Stimulated activated CD4-positive, alpha-beta T cell treated with anti-CD3 and anti-CD28 coated beads, TNF-alpha, amount 100 ng/mL, for 48 hours (primary cell): Measurements from ENCODE around the gene STMP1.
"Not testable (repeated sequence)": the region's sequence is repeated elsewhere in the genome, so short reads cannot be mapped to it uniquely, and the experiment has no call there.

Experiments
- DNase-seq, 3 donors: peaks; one replicate each; pipeline ENCODE4 v3.0.0-alpha.2; 2020; ENCODE audit warnings: low read depth in 3 of 3

The STMP1 gene

GRCh38 chr7:135662373-135663114, at the start of gene STMP1:
TSS of gene STMP1 (plus strand) at chr7:135662514.
- peak; percentile 93 to 96 (median 96) for DNase-seq

GRCh38 chr7:135616136-135616535, 46.2 kb upstream of the STMP1 start:
- DNase-seq, result no peak

- DNase-seq, result no peak
Observed at GRCh38 chr7:135617781-135618180, 44.5 kb upstream of the STMP1 start.

GRCh38 chr7:135618510-135618909, 43.8 kb upstream of the STMP1 start:
- no peak for DNase-seq

- DNase-seq, result no peak
Observed at GRCh38 chr7:135620447-135620846, 41.9 kb upstream of the STMP1 start.

GRCh38 chr7:135620980-135621850, 41.1 kb upstream of the STMP1 start:
- no peak for DNase-seq

- DNase-seq, result no peak
Observed at GRCh38 chr7:135634191-135634878, 28.0 kb upstream of the STMP1 start.

GRCh38 chr7:135639690-135640089, 22.6 kb upstream of the STMP1 start:
- not testable (repeated sequence) for DNase-seq

GRCh38 chr7:135644154-135644553, 18.2 kb upstream of the STMP1 start:
- DNase-seq, result no peak

- no peak for DNase-seq
Observed at GRCh38 chr7:135644729-135645128, 17.6 kb upstream of the STMP1 start.

GRCh38 chr7:135645296-135645904, 16.9 kb upstream of the STMP1 start:
- DNase-seq, result peak in 1 of 3 donors; percentile 13

GRCh38 chr7:135647755-135648154, 14.6 kb upstream of the STMP1 start:
- DNase-seq, result no peak

- no peak for DNase-seq
Observed at GRCh38 chr7:135648235-135648634, 14.1 kb upstream of the STMP1 start.

GRCh38 chr7:135650831-135651573, 11.3 kb upstream of the STMP1 start:
- no peak for DNase-seq

GRCh38 chr7:135653340-135654080, 8.8 kb upstream of the STMP1 start:
- DNase-seq, result no peak

GRCh38 chr7:135658564-135658963, 3.8 kb upstream of the STMP1 start:
- DNase-seq, result no peak

- no peak for DNase-seq
Observed at GRCh38 chr7:135659159-135659846, 3.0 kb upstream of the STMP1 start.

GRCh38 chr7:135661311-135662122, 797 bp upstream of the STMP1 start:
- DNase-seq, result no peak

- DNase-seq, result no peak
Observed at GRCh38 chr7:135662123-135662372, 266 bp upstream of the STMP1 start.
